Left forelimb (tissue), 1 donor: ENCODE data around the gene KCTD3.

ENCODE experiments used
- DNase-seq: peaks from one replicate; pipeline ENCODE4 v3.0.0-alpha.2; 2018; ENCODE audit warnings: low spot score

KCTD3 gene

DNA sequence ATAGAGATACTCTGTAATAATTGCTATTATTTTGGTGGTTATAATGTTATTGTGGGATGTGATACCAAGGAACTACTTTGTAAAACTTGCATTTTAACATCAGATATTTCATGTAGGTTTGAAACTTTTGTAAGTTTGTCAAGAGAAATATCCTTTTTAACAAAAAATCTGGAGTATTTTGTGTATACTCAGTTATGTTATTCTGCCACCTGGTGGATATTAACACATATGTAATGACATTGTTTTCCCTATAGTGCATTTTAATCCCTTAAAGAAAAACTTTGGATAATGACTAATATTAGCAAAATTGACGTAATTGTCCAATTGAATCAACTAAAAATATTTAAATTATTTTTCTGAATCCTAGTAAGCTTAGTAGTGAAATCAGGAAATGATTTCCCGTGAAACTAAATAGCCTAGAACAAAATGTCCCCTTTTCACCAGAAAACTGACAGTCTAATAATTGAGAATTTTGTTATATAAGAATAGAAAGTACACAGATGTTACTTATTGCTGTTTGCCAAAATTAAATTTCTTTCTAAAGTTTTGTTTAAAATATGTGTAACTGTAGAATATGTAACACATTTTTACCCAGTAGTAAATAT lies 39.6 kb downstream of the KCTD3 start:
- no peak for DNase-seq

DNA sequence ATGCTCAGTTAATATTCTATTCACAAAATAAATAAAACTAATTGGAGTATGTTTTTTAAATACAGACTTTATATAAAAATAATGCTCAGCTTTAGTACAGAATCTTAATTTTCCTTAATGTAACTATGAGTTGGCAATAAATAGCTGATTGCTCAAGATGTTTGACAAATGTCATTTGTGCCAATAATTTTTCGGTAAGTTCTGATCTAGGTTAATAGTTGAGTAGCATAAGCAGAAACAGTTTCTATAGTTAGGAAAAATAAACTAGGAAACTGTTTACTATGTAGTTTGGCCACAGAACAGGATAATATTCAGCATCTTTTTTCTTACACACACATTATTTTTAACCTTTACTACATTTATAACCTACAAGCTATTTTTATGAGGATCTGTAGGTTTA lies 40.3 kb downstream of the KCTD3 start:
- DNase-seq, result no peak

DNA sequence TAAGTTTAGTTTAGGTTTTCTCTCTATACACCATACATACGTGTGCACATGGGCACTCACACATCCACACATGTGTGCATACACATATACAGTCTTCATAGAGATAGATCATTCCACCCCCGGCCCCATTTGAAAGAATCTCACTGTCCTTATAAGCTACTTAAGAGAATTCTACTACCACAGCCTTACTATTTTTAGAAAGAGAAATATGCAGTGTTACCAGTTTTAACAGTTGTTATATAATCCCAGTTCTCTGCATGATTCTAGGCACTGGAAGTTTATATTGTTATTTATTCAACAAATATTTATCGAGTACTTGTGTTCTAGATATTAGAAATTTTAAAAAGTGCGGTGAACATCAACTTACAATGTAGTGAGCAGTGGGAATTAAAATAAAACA lies 41.5 kb downstream of the KCTD3 start:
- DNase-seq, result no peak

DNA sequence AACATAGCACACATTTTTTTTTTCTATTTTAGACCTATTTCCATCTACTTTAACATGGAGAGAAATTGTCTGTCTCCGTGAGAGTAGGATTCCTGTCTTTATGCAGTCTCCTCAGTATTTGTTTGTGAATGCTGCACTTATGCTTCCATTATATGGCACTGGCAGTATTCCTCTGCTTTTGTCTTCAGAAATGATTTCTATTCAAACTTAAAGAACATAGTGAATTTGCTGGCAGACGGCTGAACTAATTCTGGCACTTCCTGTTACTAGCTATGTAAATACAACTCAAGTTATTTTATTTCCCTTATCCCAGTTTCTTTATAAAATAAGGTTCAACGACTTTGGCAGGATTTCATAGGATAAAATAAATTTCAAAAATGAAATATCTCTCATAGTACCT lies 45.3 kb downstream of the KCTD3 start:
- DNase-seq, result no peak

DNA sequence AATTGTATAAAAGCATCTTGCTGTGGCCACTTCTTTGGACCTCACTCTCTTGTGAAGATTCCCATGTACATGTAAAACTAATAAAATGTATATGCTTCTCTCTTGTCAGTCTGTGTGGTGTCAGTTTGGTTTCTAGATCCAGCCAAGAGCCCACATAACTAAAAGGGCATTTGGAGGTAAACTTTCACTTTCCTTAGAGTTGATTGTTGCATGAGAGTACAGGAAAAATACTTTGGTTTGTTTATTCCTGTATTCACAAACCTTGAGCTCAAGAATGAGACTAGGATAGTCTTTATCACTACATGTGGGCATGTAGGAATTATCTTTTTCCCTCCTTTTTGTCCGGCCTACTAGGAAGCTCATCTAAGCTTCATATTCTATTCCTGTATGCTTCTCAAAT lies 50.9 kb downstream of the KCTD3 start:
- no peak for DNase-seq

DNA sequence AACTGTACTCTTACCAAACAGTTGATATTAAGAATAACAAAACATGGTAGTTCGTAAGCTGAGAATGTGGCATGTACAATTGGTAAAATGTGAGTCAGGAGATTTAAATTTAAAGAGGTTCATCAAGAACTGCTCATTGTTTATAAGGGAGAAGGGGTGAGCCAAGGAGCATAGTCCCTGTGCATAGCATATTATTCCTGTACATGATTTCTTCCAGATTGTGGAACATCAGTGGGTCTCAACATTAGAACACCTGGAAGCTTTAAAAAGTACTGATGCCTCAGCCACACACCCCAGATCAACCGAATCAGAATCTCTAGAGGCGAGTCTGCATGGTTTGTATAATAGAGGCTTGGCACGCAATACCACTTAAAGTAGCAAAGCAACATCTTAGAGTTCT lies 56.1 kb downstream of the KCTD3 start:
- no peak for DNase-seq

DNA sequence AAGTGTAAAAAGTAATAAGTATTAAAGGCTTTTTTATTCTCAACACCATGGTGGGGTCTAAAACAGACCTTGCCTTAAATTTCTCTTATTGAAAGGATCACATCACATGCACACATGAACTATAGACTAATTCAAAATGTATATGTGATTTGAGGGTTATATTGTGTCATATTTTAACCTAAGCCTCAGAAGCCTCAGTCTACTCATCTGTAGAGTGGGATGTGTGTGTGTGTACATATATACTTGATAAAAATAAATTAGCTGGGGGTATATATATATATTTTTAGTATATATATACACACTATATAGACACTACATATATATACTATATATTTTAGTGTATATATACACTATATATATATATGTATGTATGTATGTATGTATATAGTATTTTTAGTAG lies 58.8 kb downstream of the KCTD3 start:
- DNase-seq, result no peak

DNA sequence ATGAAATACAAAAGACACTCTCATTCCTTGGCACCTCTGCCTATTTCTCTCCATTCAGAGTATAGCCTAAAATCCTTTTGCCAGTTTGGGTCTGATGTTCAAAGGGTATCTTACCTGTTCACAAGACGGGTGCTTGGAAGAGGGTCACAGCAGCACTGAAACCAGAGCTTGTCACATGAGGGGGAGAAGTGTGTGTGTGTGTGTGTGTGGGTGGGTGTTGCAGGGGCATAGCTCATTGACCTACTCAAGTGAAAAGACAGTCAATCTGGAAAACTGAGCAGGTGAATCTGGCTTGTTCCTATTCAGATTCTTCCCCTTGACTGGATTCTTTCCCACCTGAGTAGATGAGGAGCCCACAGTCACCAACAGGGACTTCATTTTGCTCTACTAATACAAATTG lies 63.9 kb downstream of the KCTD3 start:
- DNase-seq, result no peak

DNA sequence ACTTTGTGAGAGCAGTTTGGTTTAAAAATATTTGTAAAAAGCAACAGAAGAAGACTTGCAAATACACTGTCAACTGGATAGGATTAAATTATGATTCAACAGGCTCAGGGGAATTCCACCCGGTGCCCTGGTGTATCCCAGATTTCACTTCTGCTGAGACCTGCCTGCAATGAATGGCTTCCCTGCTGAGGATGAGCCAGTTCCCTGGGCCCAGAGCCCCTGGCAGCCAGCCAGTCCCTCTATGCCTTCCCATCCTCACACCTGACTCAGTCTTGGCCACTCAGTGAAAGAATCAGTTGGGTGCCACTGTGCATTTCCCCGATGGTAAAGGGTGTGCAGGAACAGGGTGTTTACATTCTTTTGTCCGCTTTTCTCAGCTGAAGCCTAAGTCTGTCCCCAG lies 64.4 kb downstream of the KCTD3 start:
- no peak for DNase-seq

DNA sequence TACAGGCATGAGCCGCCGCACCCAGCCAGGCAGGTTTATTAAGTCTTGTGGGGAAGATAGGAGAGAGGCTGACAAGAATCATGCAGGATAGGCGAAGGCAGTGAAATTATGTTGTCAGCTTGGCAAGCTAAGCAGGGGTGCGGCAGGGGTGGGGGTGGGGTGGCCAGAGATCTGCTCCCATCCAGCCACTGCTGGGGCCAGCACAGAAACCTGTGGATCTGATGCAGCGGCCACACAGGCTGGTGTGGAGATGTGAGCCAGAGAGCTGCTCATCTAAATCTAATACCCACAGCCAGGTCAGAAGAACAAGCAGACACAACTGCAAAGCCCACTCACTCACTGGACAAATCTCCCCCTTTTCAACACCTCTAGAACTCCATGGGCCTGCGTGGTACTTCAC lies 68.7 kb downstream of the KCTD3 start:
- DNase-seq, result no peak

DNA sequence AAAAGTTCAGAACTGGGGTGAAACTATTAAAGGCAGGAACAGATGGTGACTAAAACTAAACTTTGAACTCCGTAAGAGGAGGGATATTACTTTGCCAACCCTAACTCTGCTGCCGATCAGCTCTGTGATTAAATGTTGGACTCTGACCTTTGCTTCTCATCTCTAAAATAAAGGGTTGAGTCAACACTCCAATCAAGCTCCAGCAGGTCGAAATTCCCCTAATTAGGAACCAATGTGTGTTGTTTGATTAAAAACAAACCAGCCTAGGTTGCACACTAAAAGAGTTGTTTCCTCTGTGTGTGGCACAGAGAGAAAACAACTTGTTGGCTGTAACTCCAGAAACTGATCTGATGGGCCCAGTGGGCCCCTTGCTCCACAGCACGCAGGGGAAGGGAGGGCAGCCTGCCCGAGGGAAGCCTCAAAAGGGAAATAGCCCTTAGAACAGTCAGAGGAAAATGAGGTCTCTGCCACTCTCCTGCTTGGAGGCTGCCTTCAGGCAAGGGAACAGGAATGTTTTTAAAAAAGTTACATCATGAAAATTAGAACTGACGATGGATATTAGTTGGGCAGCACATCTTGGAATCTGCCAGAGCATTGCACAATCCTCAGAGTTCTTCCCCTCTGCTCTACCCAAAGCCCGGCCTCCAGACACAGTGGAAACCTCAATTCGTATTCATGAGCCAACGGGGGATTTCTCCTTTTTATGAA lies 69.3 kb downstream of the KCTD3 start:
- DNase-seq, result no peak

DNA sequence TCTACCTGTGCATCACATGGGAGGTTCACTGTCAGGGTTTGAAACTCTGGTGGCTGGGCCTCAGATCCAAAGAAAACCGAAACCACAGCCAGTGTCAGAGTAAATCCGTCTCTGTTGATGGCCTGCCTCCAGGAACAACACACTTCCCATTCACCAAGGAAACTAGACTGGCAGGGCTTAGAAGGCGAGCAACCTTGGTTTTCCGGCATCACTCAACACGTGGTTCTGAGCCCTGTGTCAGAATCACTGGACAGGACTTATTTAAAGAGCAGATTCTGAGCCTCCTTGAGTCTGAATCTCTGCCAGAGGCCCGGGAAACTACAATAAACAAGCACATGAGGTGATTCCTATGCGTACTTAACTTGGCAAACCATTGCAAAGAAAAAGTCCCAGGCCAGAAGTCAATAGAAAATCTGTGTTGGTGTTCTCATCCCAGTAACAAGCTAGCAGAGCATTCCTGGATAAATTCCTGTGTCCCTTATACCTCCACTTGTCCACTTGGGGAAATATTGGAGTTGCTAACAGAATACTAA lies 70.0 kb downstream of the KCTD3 start:
- no peak for DNase-seq

DNA sequence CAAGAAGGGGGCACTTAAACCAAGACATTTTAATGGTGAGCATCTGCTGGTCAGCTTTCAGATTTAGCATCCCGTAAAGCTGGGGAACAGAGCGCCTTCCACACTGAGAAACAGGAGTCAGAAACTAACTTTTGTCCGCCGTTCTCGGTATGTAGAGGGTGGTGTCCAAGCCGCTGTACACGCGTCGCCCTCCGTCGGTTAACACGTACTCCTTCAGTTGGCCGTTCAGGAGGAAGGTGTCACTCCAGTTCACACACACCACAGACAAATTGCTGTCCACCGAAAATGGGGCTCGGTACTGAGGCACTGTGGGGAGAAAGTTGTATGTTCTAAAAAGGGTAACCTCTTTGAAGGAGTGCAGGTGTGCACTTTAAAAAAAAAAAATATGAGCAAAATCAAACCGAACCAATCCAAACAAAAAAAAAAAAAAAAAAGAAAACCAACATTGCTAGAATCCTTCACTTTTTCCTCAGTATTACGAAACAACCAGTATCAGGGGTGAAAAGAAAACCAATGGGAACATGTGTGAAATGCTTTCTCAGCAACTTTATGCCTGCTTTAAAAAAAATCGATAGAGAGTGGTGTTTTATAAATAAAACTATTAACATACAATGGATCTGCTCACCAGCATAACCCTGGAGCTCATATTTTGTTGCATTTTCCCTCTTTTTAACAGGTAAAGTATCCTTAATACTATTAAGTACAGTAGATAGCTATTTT lies 73.5 kb downstream of the KCTD3 start:
- DNase-seq, result no peak

DNA sequence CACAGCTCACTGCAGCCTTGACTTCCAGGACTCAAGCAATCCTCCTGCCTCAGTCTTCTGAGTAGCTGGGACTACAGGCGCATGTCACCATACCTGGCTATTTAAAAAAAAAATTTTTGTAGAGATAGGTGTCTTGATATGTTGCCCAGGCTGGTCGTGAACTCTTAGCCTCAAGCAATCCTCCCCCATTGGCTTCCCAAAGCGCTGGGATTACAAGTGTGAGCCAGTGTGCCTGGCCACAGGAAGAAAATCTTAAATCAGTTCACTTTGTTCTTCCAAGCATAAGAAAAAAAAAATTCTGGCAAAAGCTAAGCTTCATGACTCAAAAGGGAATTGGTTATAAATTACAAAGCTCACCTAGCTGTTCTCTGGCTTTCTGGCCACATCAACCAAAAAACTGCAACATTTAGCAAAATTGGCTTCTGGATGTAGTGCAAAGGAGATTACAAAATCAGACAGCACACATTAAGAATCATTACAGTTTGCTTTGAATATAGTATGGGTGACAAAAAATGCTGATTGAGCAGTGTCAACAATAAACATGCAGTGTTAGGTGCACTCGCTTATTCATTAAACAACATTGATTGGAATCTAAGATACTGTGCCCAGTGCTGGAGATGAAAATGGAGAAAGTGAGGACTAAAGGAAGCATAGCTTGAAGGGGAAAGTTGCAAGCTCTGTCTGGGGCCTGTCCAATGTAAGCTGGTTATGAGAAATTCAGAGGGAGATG lies 76.7 kb downstream of the KCTD3 start:
- no peak for DNase-seq

DNA sequence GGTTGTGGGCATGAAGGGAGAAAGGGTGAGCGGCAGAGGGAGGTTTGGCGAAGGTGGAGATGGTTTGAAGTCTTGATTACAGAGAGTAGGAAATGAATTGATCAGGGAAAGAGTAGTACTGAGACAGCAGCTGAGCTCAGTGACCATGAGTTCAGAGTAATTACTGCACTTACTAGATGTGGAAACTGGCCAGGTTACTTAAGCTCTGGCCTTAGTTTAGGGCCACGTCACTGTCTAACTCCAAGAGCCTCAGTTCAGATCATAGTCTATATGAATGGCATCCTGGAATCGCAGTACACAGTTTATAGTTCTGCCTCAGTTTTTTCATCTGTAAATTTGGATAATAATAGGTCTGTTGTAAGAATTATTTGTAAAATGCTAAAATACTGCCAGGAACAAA lies 78.1 kb downstream of the KCTD3 start:
- DNase-seq, result no peak

DNA sequence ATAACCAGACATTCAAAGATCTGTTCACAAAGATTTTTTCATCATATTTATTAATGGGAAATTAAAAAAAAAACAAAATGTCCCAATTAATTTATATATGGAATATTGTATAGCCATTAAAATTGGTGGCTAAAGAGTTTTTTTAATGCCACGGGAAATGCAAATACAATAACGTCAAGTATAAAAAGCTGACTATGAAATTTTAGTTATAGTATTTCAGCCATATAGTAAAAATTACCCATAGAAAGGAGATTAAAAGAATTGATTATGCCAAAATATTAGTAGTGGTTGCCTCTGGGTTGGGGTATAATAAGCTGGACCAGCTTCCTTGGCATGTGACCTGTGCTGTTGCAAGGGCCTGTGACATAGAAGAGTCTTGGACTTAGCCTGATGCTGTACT lies 78.8 kb downstream of the KCTD3 start:
- DNase-seq, result no peak

DNA sequence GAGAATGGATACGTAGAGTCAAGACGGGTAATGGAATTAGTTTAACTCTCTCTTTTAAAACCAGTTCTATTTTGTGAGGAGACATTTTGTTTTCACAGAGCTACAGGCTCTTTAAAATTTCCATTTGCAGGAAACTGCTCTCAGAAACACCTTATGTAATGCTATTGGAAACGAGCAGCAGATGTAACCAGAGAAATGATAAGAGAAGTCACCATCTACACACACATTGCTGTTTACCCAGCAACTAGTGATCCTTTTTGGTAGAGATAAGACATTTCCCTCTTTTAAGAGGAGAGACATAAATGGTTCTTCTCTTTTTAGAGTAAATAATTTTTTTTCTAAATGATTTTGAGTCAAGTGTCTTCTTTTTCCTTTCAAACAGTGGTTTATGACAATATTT lies 80.6 kb downstream of the KCTD3 start:
- DNase-seq, result no peak

DNA sequence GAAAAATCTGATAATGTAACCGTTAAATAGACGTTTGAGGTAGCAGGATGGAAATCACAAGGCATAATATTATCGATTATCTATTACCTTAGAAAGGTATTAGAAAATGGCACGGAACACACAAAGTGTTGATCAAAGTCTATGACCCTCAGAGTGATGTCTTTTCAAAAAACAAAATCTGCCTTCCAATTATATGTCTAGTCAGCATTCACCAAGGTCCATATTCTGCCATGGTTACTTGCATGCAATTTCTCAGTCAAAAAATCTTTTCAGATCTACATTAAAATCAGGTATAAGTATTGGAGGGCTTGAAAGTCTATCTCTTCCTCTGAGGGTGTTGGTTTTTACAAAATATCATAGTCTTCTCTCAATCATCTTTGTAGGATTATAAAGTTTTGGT lies 81.9 kb downstream of the KCTD3 start:
- DNase-seq, result no peak

DNA sequence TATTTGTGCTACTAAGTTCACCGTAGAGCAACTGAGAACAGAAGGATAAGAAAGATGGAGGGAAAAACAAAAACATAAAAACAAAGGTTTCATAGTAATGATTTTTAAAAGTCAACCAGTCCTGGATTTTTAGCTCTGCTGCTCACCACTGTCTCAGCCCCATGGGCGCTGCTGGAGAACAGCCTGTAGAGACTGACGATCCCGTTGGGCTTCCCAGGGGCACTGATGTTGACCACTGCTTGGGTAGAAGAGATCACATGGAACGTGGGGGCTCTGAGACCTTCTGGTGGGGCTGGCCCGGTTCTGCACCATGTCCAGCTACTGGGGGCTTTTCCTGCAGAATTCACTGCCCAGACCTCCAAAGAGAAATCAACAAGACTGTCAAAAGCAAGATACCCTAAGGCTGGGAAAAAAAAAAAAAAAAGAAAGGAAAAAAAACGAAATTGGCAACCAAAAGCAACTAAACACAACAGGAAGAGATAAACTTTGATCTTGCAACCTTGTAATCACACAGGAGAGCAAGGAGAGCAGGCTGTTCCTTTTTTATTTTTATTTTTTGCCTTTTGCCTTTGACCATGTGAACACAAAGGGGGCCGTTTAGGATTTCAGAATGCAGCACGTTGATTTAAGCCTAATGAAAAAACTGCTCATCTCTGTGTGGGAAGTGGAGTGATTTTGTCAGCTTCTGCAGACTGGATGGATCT lies 83.5 kb downstream of the KCTD3 start:
- DNase-seq, result no peak

DNA sequence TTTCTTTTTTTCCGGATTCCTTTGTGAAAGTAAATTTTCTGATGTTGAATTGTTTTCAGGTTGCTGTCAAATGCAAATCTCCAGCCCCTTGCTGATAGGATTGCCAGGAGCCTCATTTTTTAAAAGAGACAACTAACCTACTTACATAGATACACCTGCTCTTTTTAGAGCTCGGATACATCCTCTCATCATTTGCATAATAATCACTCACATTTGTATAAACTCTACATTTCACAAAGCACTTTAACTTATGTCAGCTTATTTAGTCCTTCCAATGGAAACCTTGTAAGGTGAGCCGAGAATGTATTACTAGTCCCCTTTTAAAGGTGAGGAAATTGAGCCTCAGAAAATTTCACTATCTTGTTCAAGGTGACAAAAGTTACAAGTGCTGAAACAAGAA lies 84.8 kb downstream of the KCTD3 start:
- DNase-seq, result no peak

DNA sequence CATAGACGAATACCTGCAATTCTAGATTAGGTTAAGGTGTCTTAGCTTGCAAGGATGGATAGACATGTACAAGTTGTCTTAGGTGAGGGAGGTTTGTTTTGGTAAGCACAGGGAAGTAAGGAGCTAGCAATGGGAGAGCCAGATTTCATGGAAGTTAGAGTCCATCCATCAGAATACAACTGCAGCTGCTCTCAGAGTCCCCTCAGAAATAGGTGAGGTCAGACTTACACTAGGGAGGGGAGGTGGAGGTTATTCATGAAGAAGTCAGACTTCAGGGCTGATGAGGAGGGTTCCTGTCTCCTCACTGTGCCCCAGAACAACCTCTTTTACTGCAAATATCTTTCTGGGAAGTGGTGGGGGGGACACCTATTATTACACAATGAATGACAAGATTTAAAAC lies 85.3 kb downstream of the KCTD3 start:
- no peak for DNase-seq

DNA sequence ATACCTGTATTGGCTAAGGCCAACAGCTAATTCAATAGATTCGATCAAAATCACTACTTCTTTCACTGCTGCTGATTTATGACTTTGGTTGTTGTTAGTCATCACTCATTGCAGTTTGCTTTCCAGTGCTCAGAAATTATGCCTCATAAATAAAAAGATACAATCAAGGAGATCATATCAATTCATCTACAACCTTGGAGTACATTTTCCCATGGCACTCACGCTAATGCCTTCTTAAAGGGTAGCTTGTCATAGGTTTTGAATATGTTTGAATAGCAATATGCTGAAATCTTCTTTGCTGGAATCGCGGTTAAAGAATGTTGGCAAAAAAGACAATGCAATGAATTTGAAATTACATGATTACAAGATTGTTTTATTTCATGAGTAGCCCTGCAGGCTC lies 89.9 kb downstream of the KCTD3 start:
- no peak for DNase-seq
